Dendritic cell treated with granulocyte-macrophage colony-stimulating factor and Interleukin-4, amounts not matched to agents 40 ng/mL and 50 ng/mL, for 4 days (primary cell): ENCODE data around the gene HNRNPL.
"Not testable (repeated sequence)": the region's sequence is repeated elsewhere in the genome, so short reads cannot be mapped to it uniquely, and the experiment has no call there.

ENCODE experiments used
- H3K27ac Mint-ChIP-seq: one replicate; pipeline ENCODE4 v1.8.0; 2022; ENCODE audit warnings: mild to moderate bottlenecking, mixed read lengths
- H3K27me3 Mint-ChIP-seq: one replicate; pipeline ENCODE4 v1.8.0; 2022; ENCODE audit warnings: mild to moderate bottlenecking, mixed read lengths
- H3K36me3 Mint-ChIP-seq: one replicate; pipeline ENCODE4 v1.8.0; 2022; ENCODE audit warnings: low read depth, mixed read lengths
- H3K4me1 Mint-ChIP-seq: one replicate; pipeline ENCODE4 v1.8.0; 2022; ENCODE audit warnings: low read depth, mixed read lengths
- H3K4me3 Mint-ChIP-seq: one replicate; pipeline ENCODE4 v1.8.0; 2022; ENCODE audit warnings: mild to moderate bottlenecking, moderate library complexity, mixed read lengths
- H3K9me3 Mint-ChIP-seq: one replicate; pipeline ENCODE4 v1.8.0; 2022; ENCODE audit warnings: mixed read lengths
- intact Hi-C: fragments of 100-400 bp; cut with micrococcal nuclease; formaldehyde crosslinking; loops from one replicate; pipeline ENCODE4 v1.15.0; 2022

Gene HNRNPL

DNA sequence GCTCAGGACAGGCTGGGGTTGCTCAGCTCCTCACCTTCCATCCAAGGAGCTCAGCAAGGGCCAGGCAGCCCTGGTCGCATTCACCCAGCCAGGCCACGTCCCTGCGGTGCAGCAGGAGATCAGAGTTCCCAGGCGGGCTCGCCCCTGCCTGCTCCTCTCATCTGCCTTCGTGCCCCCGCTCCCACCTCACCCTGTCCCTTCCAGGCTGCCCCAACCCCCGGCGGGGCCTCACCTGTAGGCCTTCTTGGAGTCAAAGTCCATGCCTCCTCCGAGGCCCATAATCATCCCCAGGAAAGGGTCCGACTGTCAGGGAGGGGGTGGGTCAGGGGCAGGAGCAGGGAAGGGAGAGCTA is 29.6 kb upstream of the HNRNPL start:
- intact Hi-C loops: no loop called here
- peaks cover 19% of the 10 kb centered on the region for H3K4me1 Mint-ChIP-seq
- H3K27me3 Mint-ChIP-seq: no peaks in the 10 kb centered on the region
- no peak overlapping the region for H3K4me3 Mint-ChIP-seq
- H3K27ac Mint-ChIP-seq: no peak overlapping the region
- H3K9me3 Mint-ChIP-seq: no peaks in the 10 kb centered on the region
- H3K36me3 Mint-ChIP-seq: peaks cover 60% of the 10 kb centered on the region

- Mint-ChIP-seq H3K4me1 (peaks cover 19% of the 10 kb centered on the region), H3K4me3 (no peak overlapping the region), H3K27me3 (no peaks in the 10 kb centered on the region), H3K9me3 (no peaks in the 10 kb centered on the region), H3K36me3 (peaks cover 54% of the 10 kb centered on the region), H3K27ac (peak overlapping the region; percentile 73)
- intact Hi-C loops: no loop called here
These were observed 29.0 kb upstream of the HNRNPL start for GRCh38 chr19:38878575-38879399.

DNA sequence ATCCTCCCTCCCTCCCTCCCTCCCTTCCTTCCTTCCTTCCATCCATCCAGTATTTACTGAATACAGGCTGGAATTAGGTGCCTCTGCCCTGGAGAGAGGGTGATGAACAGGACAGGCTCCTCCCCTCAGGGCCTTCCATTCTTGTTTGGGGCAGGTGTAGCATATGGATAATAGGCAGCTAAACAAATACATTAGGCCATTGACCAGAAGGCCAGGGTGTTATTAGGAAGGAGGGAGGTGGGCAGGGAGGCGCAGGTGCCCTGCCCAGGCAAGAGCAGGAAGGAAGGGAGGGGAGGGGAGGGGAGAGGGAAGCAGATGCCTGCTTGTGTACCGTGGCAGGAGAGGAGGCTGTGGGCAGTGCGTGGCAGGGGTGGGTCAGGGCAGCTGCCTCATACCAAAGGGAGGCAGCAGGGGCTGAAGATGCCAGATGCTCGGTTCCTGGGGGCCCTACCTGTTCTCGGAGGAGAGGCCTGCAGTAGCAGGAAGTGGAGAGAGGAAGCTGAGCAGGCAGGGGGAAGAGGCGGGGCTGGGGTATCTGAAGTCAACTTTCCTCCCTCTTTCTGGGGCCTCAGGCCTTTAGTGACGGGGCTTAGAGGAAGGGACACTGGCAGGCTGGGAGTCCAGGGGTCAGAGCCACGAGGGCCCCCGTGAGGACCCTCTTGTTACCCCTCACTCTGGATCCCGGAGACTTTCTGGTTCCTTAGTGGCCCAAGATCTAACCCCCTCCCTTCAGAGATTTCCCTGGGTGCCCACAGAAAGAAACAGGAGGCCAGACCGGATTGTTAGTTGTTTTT is 28.2 kb upstream of the HNRNPL start, which contains the start of gene RINL:
Gene RINL (minus strand): TSS at position 495 of the 794 bp plus-strand sequence. CDS start 1,533 bp downstream, outside the sequence.
- Mint-ChIP-seq H3K9me3 (no peaks in the 10 kb centered on the region), H3K36me3 (peaks cover 46% of the 10 kb centered on the region), H3K27me3 (no peaks in the 10 kb centered on the region), H3K27ac (peak within 1 kb of the TSS; percentile 73), H3K4me3 (no peak within 1 kb of the TSS), H3K4me1 (peaks cover 19% of the 10 kb centered on the region)
- intact Hi-C loops: no loop called here

DNA sequence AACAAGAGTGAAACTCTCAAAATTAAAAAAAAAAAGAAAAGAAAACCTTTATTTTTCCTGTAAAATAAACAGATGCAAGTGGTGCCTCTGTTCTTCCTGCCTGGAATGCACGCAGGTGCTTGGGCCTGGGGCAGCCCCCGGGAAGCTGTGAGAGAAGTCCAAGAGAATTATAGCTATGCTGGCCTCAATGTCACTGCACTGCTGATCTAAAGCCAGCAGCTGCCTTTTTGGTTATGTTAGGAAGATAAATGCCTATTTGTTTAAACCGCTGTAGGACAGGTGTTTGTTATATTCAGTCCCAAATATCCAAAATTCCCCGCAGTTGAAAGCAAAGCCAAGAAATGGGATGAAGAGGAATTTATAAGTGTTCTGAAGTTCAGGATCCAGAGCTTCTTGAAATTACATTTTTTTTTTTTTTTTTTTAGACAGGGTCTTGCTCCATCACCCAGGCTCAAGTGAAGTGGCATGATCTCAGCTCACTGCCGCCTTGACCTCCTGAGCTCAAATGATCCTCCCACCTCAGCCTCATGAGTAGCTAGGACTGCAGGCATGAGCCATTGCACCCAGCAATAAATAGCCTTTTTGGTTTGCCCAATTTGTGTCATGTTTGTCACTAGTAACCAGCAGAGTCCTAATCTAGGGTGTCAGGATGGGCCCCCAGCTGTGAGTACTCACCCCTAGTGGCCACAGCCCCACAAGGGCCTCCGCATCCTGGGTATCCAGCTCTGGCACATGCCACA is 26.0 kb upstream of the HNRNPL start:
- H3K27me3 Mint-ChIP-seq: no peaks in the 10 kb centered on the region
- no peaks in the 10 kb centered on the region for H3K9me3 Mint-ChIP-seq
- intact Hi-C loops: no loop called here
- H3K4me1 Mint-ChIP-seq: peaks cover 20% of the 10 kb centered on the region
- peak overlapping the region; percentile 31 for H3K27ac Mint-ChIP-seq
- H3K36me3 Mint-ChIP-seq: peaks cover 24% of the 10 kb centered on the region
- H3K4me3 Mint-ChIP-seq: no peak overlapping the region

GRCh38 chr19:38873400-38873799 is 23.6 kb upstream of the HNRNPL start:
- H3K27me3 Mint-ChIP-seq, H3K4me3 Mint-ChIP-seq, H3K27ac Mint-ChIP-seq, H3K9me3 Mint-ChIP-seq, H3K36me3 Mint-ChIP-seq, intact Hi-C loops: not testable (repeated sequence)
- H3K4me1 Mint-ChIP-seq: peaks cover 37% of the 10 kb centered on the region

DNA sequence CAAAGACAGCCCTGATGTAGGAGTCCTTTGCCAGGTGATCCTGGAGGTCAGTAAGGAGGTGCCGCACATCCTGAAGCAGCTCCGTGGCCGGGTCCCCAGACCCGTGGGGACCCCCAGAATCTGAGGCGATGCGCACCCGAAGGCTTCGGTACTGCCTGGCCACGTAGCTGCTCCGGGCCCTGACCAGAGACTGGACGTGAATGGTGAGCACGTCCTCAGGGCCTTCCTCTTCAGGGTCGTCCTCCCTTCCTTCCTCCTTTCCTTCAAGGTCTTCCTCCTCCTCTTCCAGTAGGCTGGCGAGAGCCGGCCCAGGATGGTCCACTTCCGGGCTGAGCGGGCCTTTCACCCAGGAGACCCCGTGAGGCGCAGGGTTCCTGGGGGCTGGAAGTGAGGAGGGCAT is 20.8 kb upstream of the HNRNPL start:
- Mint-ChIP-seq H3K4me3 (peak overlapping the region; percentile 48), H3K27ac (peak overlapping the region; percentile 78), H3K9me3 (no peaks in the 10 kb centered on the region), H3K4me1 (peaks cover 29% of the 10 kb centered on the region), H3K36me3 (peaks cover 5% of the 10 kb centered on the region), H3K27me3 (peaks cover 1% of the 10 kb centered on the region)
- intact Hi-C loops: no loop called here

DNA sequence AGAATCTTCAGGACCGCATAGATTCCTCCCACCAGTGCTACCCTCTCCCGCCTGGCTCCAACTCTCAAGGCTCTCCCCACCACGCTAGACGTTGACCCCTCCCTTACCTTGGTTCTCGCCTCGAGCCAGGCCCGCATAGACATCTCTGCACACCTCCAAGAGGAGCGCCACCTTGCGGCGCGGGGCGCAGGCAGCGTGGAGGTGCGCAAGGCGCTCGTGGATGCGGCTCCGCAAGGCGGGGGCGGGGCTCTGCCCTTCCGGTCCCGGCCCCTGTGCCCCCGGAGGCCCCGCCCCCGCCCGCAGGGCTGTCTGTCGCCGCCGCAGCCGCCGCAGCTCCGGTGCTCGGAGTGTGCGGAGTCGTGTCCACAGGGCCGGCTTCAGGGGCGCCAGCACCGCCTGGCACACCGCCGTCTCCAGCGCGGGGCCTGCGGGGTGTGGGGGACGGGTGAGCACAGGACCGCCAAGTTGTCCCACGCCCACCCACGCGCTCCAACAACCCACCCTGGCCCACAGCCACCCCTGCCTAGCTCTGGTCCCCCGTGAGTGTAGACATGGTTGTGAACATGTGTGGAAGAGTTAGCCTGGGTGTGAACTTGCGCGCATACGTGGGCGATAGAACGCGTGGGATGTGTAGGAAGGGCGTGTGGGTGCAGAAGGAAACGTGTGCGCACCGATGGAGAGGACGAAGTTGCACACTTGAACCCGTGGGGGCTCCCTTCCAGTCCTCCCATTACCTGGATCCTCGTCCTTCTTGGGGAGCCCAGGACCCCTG is 20.2 kb upstream of the HNRNPL start:
- peaks cover 5% of the 10 kb centered on the region for H3K36me3 Mint-ChIP-seq
- H3K4me1 Mint-ChIP-seq: peaks cover 35% of the 10 kb centered on the region
- peaks cover 1% of the 10 kb centered on the region for H3K27me3 Mint-ChIP-seq
- peak overlapping the region; percentile 88 for H3K4me3 Mint-ChIP-seq
- intact Hi-C loops: loop anchor here (1.0 kb wide), 1 partner anchor 18 kb away; no protein-coding TSS in a partner anchor
- H3K9me3 Mint-ChIP-seq: no peaks in the 10 kb centered on the region
- H3K27ac Mint-ChIP-seq: peak overlapping the region; percentile 78

GRCh38 chr19:38869160-38869835 is 19.5 kb upstream of the HNRNPL start:
- intact Hi-C loops: loop anchor here (1.0 kb wide), 1 partner anchor 17 kb away; no protein-coding TSS in a partner anchor
- peak overlapping the region; percentile 78 for H3K27ac Mint-ChIP-seq
- H3K9me3 Mint-ChIP-seq: no peaks in the 10 kb centered on the region
- H3K36me3 Mint-ChIP-seq: peaks cover 5% of the 10 kb centered on the region
- H3K4me3 Mint-ChIP-seq: peak overlapping the region; percentile 88
- H3K27me3 Mint-ChIP-seq: peaks cover 1% of the 10 kb centered on the region
- peaks cover 42% of the 10 kb centered on the region for H3K4me1 Mint-ChIP-seq

- H3K27ac Mint-ChIP-seq: no peak overlapping the region
- peaks cover 45% of the 10 kb centered on the region for H3K4me1 Mint-ChIP-seq
- peaks cover 5% of the 10 kb centered on the region for H3K36me3 Mint-ChIP-seq
- peaks cover 1% of the 10 kb centered on the region for H3K27me3 Mint-ChIP-seq
- no peak overlapping the region for H3K4me3 Mint-ChIP-seq
- no peaks in the 10 kb centered on the region for H3K9me3 Mint-ChIP-seq
- intact Hi-C loops: no loop called here
These were observed 18.8 kb upstream of the HNRNPL start for GRCh38 chr19:38868551-38868950.

- intact Hi-C loops: no loop called here
- H3K4me3 Mint-ChIP-seq: no peak overlapping the region
- peaks cover 5% of the 10 kb centered on the region for H3K36me3 Mint-ChIP-seq
- no peak overlapping the region for H3K27ac Mint-ChIP-seq
- peaks cover 56% of the 10 kb centered on the region for H3K4me1 Mint-ChIP-seq
- peaks cover 3% of the 10 kb centered on the region for H3K27me3 Mint-ChIP-seq
- no peaks in the 10 kb centered on the region for H3K9me3 Mint-ChIP-seq
These were observed 17.5 kb upstream of the HNRNPL start for GRCh38 chr19:38867171-38867780.

GRCh38 chr19:38862321-38863059 is 12.7 kb upstream of the HNRNPL start:
- Mint-ChIP-seq H3K27ac (peak overlapping the region; percentile 27), H3K27me3 (peaks cover 2% of the 10 kb centered on the region), H3K36me3 (no peaks in the 10 kb centered on the region), H3K9me3 (no peaks in the 10 kb centered on the region), H3K4me1 (peaks cover 39% of the 10 kb centered on the region), H3K4me3 (no peak overlapping the region)
- intact Hi-C loops: no loop called here

DNA sequence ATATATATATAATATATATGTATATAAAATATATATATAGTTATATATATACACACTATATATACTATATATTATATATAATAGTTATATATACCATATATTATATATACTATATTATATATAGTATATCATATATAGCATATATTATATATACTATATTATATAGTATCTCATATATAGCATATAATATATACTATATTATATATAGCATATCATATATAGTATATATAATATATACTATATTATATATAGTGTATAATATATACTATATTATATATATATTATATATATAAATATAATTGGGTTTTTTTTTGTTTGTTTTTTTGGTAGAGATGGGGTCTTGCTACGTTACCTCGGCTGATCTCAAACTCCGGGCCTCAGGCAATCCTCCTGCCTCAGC is 11.6 kb upstream of the HNRNPL start:
- Mint-ChIP-seq H3K9me3 (no peaks in the 10 kb centered on the region), H3K27me3 (peaks cover 3% of the 10 kb centered on the region), H3K36me3 (no peaks in the 10 kb centered on the region), H3K4me1 (peaks cover 50% of the 10 kb centered on the region), H3K4me3 (no peak overlapping the region), H3K27ac (no peak overlapping the region)
- intact Hi-C loops: no loop called here
